ENCODE measurements around the gene SCYGR1.
A peak's percentile ranks its signal among the peaks of the same experiment; 100 is the strongest.
"Not testable (repeated sequence)": the region's sequence is repeated elsewhere in the genome, so short reads cannot be mapped to it uniquely, and the experiment has no call there.

The SCYGR1 gene

GRCh38 chr2:227388537-227389011 is 825 bp upstream of the SCYGR1 start:
- no peak overlapping the region for H3K27ac ChIP-seq
- no peak for TF ChIP-seq CTCF (conservative IDR thresholded peaks at IDR 0.05)

GRCh38 chr2:227386630-227387029 is 1.1 kb downstream of the SCYGR1 start:
- TF ChIP-seq CTCF (conservative IDR thresholded peaks at IDR 0.05), result no peak
- H3K27ac ChIP-seq, result no peak overlapping the region

GRCh38 chr2:227383686-227384085 is 4.1 kb downstream of the SCYGR1 start:
- H3K27ac ChIP-seq, result no peak overlapping the region
- no peak for TF ChIP-seq CTCF (conservative IDR thresholded peaks at IDR 0.05)

- not testable (repeated sequence) for H3K27ac ChIP-seq
Observed at GRCh38 chr2:227382241-227382835, 5.4 kb downstream of the SCYGR1 start.

GRCh38 chr2:227379095-227379494 is 8.7 kb downstream of the SCYGR1 start, which contains the start of gene TM4SF20:
TM4SF20 (minus strand) TSS chr2:227379306; CDS start chr2:227379268, 38 bp downstream.
- peak within 1 kb of the TSS; percentile 47 for H3K27ac ChIP-seq
- no peak for TF ChIP-seq CTCF (conservative IDR thresholded peaks at IDR 0.05)

GRCh38 chr2:227378371-227378782 is 9.4 kb downstream of the SCYGR1 start:
- TF ChIP-seq CTCF (conservative IDR thresholded peaks at IDR 0.05), result no peak
- peak overlapping the region; percentile 47 for H3K27ac ChIP-seq

GRCh38 chr2:227377467-227378351 is 10.0 kb downstream of the SCYGR1 start:
- peak overlapping the region; percentile 47 for H3K27ac ChIP-seq
- peak; percentile 48 for TF ChIP-seq CTCF (conservative IDR thresholded peaks at IDR 0.05)

Data from VCaP (cell line).